Mucosa of stomach (tissue), 1 donor: Measurements from ENCODE around the gene JMJD1C.
A peak's percentile ranks its signal among the peaks of the same experiment; 100 is the strongest.

Experiments
- H3K27me3 ChIP-seq: one replicate; pipeline ENCODE4 v1.7.0; 2013; ENCODE audit warnings: mild to moderate bottlenecking, low read length; ENCODE audit not compliant: control insufficient read depth, insufficient read depth
- H3K36me3 ChIP-seq: one replicate; pipeline ENCODE4 v1.7.0; 2013; ENCODE audit warnings: low read length; ENCODE audit not compliant: control insufficient read depth, insufficient read depth
- H3K4me1 ChIP-seq: one replicate; pipeline ENCODE4 v1.7.0; 2013; ENCODE audit warnings: mild to moderate bottlenecking, low read length; ENCODE audit not compliant: control insufficient read depth, insufficient read depth
- H3K4me3 ChIP-seq: one replicate; pipeline ENCODE4 v1.7.0; 2013; ENCODE audit warnings: low read length
- H3K9ac ChIP-seq: one replicate; pipeline ENCODE4 v1.7.0; 2013; ENCODE audit warnings: mild to moderate bottlenecking, low read length, moderate library complexity
- H3K9me3 ChIP-seq: one replicate; pipeline ENCODE4 v1.7.0; 2013; ENCODE audit warnings: mild to moderate bottlenecking, low read length, moderate library complexity; ENCODE audit not compliant: control insufficient read depth
- donor health status: Pancreatic carcinoma.

The JMJD1C gene

DNA sequence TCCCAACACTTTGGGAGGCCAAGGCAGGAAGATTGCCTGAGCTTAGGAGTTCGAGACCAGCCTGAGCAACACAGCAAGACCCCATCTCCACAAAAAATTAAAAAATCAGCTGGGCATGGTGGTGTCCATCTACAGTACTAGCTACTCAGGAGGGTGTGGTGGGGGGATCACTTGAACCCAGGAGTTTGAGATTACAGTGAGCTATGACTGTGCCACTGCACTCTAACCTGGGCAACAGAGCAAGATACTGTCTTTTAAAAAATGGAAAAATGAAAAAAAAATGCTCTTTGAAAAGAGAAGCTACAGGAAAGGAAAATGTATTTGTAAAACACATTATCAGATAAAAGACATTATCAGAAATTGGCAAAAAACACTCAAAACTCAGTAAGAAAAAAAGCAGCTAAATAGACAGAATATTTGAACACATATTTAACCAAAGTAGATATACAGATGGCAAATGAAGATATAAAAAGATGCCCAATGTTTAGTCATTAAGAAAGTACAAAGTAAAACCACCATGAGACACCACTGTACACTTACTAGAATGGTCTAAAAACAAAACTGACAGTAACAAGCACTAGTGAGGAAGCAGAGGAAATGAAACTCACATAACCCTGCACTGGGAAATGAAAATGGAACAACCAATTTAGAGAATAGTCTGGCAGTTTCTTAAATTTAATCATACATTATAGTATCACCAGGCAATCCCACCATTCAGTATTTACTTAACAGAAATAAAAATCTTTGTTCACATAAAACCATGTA, 292.1 kb downstream of the JMJD1C start:
- Histone ChIP-seq H3K27me3 (no peaks in the 10 kb centered on the region), H3K9me3 (no peaks in the 10 kb centered on the region), H3K4me3 (no peak overlapping the region), H3K4me1 (peaks cover 13% of the 10 kb centered on the region), H3K36me3 (peaks cover 5% of the 10 kb centered on the region), H3K9ac (no peak overlapping the region)

DNA sequence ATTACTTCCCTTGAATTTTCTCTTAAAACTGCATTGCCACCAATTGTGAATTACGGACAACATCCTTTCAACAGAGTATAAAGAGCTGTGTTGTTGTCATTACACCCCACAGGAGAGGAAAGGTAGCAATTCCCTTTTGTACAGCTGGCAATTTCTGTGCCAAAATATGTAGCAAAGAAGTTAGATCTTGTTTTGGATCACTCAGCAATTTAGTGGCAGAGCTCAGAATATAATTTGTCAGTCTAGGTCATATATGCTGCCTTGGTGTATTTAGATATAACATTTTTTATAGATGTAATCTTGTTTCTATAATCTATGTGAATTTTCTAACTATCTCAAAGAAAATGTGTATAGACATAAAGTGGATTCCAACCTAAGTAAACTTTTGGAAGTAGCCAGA, 293.9 kb downstream of the JMJD1C start:
- Histone ChIP-seq H3K4me1 (peaks cover 13% of the 10 kb centered on the region), H3K9ac (no peak overlapping the region), H3K9me3 (no peaks in the 10 kb centered on the region), H3K36me3 (peaks cover 5% of the 10 kb centered on the region), H3K27me3 (no peaks in the 10 kb centered on the region), H3K4me3 (no peak overlapping the region)

DNA sequence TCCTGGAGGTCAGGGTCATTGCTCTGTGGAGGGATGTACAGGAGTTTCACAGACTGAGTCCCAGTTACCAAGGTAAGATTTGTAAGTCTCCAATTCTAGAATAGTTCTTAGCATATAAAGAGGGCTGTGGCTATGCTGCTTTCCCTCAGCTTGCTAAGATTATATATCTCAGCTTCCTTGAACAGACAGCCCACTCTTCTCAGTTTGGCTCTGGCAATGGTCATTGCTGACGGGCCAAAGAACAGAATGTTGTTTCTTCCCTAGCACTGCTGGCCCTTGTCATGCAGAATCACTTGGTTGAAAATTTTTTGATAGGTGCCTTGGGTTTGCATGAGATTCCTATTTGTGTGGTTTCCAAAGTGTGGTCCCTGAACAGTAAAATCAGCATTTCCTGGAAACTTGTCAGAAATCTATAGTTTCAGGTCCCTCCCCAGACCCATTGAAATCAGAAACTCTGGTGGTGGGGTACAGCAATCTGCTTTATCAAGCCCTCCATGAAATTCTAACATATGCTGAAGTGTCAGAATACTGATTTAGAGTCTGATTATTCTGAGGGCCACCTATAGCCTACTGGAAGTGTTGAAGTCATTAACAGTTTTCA, 294.4 kb downstream of the JMJD1C start:
- H3K27me3 ChIP-seq: no peaks in the 10 kb centered on the region
- H3K4me1 ChIP-seq: peaks cover 13% of the 10 kb centered on the region
- H3K9me3 ChIP-seq: no peaks in the 10 kb centered on the region
- no peak overlapping the region for H3K4me3 ChIP-seq
- peaks cover 5% of the 10 kb centered on the region for H3K36me3 ChIP-seq
- no peak overlapping the region for H3K9ac ChIP-seq

DNA sequence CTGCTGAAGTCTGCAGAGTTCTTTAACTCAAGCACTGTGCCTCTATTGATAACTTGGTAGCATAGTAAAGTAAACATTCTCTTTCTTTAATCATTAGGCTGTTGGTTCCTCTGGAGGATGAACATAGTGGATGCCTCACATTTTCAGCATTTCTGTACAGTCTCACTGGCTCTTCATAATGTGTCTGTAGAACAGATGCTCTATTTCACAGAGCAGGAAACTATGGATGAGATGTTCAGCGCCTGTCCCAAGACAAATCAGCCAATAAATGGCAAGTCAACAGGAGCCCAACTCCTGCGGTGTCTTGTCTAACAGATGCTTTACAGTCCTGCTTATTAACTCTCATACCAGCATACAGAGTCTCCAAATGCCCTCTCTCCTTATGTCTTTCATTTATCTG, 296.2 kb downstream of the JMJD1C start:
- Histone ChIP-seq H3K27me3 (no peaks in the 10 kb centered on the region), H3K36me3 (peaks cover 5% of the 10 kb centered on the region), H3K9ac (no peak overlapping the region), H3K4me1 (peaks cover 13% of the 10 kb centered on the region), H3K4me3 (no peak overlapping the region), H3K9me3 (no peaks in the 10 kb centered on the region)

DNA sequence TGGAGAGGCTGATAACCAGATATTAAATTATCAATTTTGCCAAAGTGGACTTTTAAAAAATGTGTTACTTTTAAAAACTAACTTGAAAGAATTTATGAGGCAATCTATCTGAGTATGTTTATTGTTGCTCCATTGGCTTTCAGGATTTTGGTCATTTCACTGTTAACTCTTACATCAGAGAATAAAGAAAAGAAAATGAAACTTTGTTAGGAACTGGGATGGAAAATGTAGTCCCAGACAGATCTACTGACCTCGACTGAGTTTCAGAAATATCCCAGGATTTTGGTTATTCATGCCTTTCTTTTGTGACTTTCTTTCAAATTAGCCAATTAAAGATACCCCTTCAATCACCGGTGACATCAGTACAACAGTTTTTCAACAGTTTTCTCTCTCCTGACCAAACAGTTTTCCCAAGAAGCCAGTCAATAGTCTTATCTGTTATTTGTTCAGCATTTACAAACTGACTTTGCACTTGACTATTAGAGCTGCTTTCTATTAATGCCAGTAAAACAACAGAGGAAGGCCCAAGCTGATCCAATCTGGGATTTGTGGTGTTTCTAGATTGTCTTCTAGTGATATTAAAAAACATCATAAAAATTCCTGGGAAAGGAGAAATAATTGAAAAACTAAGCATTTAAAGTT, 296.8 kb downstream of the JMJD1C start:
- Histone ChIP-seq H3K4me3 (no peak overlapping the region), H3K9ac (no peak overlapping the region), H3K27me3 (no peaks in the 10 kb centered on the region), H3K9me3 (no peaks in the 10 kb centered on the region), H3K4me1 (peaks cover 13% of the 10 kb centered on the region), H3K36me3 (peaks cover 5% of the 10 kb centered on the region)

DNA sequence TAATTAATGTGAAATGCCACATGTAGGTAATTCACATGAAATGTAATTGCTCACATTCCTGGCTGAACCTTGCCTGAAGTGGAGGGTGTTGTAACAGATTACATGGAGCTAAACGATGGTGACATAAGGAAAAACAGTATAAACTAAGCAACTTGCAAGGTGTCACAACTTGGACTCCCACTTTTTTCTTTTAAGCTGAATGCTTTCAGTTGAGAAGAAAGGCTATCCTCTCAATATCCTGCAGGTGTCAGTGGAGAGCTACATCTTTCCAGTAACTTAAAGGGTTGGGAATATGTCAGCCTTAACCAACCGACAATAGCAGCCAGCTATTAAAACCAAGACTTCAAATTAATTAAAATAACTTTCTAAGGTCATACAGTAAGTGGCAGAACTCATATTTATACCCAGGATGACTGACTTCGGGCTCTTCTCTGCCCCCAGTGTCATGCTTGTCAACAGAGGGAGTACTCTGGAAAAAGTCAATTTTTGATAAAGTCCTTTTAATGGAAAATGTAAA, 299.0 kb downstream of the JMJD1C start:
- no peak overlapping the region for H3K9ac ChIP-seq
- peaks cover 5% of the 10 kb centered on the region for H3K36me3 ChIP-seq
- no peaks in the 10 kb centered on the region for H3K27me3 ChIP-seq
- H3K4me1 ChIP-seq: peaks cover 13% of the 10 kb centered on the region
- H3K9me3 ChIP-seq: no peaks in the 10 kb centered on the region
- no peak overlapping the region for H3K4me3 ChIP-seq

DNA sequence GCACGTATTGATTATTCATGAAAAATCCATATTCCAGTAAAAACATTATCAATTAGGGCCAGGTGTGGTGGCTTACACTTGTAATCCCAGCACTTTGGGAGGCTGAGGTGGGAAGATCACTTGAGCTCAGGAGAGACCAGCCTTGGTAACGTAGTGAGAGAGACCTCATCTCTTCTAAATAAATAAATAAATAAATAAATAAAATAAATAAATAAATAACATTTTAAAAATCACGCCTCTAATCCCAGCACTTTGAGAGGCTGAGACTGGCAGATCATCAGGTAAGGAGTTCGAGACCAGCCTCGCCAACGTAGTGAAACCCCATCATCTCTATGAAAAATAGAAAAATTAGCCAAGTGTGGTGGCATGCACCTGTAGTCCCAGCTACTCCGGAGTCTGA, 300.5 kb downstream of the JMJD1C start:
- Histone ChIP-seq H3K36me3 (no peaks in the 10 kb centered on the region), H3K4me1 (peaks cover 10% of the 10 kb centered on the region), H3K9me3 (no peaks in the 10 kb centered on the region), H3K27me3 (no peaks in the 10 kb centered on the region), H3K4me3 (no peak overlapping the region), H3K9ac (no peak overlapping the region)

DNA sequence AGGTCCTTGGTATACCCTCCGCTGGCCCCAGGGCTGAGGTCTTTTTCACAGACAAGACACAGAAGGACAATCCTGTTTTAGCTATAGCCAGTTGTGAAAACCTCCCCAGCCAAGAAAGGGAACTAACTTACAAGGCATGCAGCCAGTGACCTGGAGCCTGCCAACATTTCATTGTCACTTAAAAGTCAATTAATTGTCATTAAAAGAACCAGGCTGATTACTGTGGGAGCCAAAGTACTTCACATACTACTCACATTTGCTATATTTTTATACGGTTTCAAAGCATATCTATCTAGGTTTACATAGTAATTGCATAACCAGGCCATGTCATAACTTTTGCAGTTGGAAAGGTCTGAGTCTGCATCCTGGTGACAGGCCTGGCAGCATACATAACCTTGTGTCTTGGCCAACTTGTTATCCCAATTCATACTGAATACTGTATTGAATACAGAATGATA, 301.6 kb downstream of the JMJD1C start:
- Histone ChIP-seq H3K4me3 (no peak overlapping the region), H3K9ac (no peak overlapping the region), H3K9me3 (no peaks in the 10 kb centered on the region), H3K27me3 (no peaks in the 10 kb centered on the region), H3K36me3 (no peaks in the 10 kb centered on the region), H3K4me1 (peaks cover 2% of the 10 kb centered on the region)

DNA sequence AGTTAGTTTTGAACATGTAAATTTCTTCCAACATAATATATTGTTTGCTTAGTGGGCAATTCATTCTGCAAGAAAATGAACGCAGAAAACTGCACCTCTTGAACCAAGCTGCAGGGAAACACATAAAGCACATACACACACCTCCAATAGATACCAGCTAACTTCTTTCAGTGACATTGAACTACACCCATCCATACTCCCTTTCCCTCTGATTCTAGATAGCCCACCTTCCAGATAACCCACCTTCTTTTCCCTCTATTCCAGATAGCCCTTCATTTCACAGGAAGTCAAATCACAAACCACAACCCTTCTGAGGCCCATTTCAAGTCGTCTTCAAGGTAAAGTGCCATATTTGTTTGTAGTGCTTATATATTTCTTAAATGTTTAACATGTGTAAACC, 304.2 kb downstream of the JMJD1C start:
- no peak overlapping the region for H3K9ac ChIP-seq
- peaks cover 8% of the 10 kb centered on the region for H3K4me1 ChIP-seq
- H3K9me3 ChIP-seq: no peaks in the 10 kb centered on the region
- no peaks in the 10 kb centered on the region for H3K27me3 ChIP-seq
- no peaks in the 10 kb centered on the region for H3K36me3 ChIP-seq
- no peak overlapping the region for H3K4me3 ChIP-seq

DNA sequence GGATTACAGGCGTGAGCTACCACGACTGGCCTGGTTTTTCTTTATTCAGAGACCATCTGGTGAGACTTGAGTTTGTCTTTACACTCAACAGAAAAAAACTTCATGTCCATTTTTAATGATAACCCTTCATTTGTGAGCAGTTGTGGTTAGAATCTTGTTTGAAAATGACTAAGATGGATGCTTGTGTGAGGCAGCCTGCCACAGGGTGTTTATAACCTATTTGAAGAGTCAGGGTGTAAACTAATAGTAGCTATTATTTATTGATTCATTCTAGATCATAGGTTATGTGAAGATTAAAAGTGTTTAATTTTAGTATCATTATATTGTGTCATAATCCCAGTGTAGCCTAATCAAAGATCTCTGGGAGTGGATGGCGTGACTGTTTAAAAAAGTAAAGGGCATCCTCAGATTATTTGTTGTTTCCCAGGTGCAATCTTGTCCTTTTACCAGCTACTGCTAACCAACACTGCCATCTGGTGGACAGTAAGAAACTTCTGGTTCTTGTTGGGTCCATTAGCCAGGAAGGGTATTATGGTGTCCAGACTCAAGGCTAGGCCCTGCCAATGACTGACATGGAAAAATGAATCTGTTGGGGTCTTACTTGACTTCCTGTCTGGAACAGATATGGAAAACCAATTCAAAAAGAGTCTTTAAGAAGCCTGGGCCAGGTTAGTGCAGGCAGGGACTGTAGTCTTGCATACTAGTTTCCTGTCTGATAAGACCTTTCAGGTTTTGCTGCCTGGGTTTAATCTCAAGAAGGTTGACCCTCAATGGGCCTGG, 307.7 kb downstream of the JMJD1C start:
- Histone ChIP-seq H3K4me1 (peaks cover 15% of the 10 kb centered on the region), H3K4me3 (no peak overlapping the region), H3K36me3 (no peaks in the 10 kb centered on the region), H3K9ac (peak overlapping the region; percentile 17), H3K9me3 (no peaks in the 10 kb centered on the region), H3K27me3 (no peaks in the 10 kb centered on the region)

DNA sequence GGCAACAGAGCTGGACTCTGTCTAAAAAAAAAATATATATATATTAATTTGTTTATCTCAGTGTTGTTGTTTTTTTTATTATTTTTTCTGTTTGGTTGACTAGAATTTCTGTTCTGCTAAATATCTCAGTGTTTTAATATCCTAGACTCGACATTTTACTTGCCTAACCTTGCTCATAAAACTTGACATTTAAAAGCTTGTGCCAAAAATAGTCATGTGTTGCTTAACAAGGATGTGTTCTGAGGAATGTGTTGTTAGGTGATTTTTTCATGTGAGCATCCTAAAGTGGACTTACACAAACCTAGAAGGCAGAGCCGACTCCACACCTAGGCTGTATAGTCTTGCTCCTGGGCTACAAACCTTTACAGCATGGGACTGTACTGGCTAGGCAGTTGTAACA, 309.5 kb downstream of the JMJD1C start:
- Histone ChIP-seq H3K36me3 (no peaks in the 10 kb centered on the region), H3K27me3 (no peaks in the 10 kb centered on the region), H3K4me3 (no peak overlapping the region), H3K9me3 (no peaks in the 10 kb centered on the region), H3K4me1 (peaks cover 15% of the 10 kb centered on the region), H3K9ac (no peak overlapping the region)
